Liver (tissue), 3 donors: ENCODE results near the gene SMIM23.

Experiments
- EGR1 ChIP-seq, 2 donors: IDR thresholded peaks; 2 replicates each; pipeline ENCODE4 v1.6.1; 2016 to 2018; ENCODE audit warnings: antibody characterized with exemption in 2 of 2, low read depth in 2 of 2
- HNF4G ChIP-seq: IDR thresholded peaks from 2 replicates; pipeline ENCODE4 v1.6.1; 2016; ENCODE audit warnings: antibody characterized with exemption
- JUND ChIP-seq, 2 donors: IDR thresholded peaks; 2 replicates each; pipeline ENCODE4 v1.6.1; 2016; ENCODE audit warnings: antibody characterized with exemption in 2 of 2
- MAX ChIP-seq: IDR thresholded peaks from 2 replicates; pipeline ENCODE4 v1.6.1; 2016; ENCODE audit warnings: antibody characterized with exemption
- NR2F2 ChIP-seq: IDR thresholded peaks from 2 replicates; pipeline ENCODE4 v1.6.1; 2016; ENCODE audit warnings: antibody characterized with exemption
- REST ChIP-seq: IDR thresholded peaks from 2 replicates; pipeline ENCODE4 v1.6.1; 2016; ENCODE audit warnings: antibody characterized with exemption, mild to moderate bottlenecking
- RXRA ChIP-seq, 2 donors: IDR thresholded peaks; 2 replicates each; pipeline ENCODE4 v1.6.1; 2017 to 2018; ENCODE audit warnings: antibody characterized with exemption in 2 of 2, mild to moderate bottlenecking in 1 of 2
- SP1 ChIP-seq: IDR thresholded peaks from 2 replicates; pipeline ENCODE4 v1.6.1; 2018; ENCODE audit warnings: antibody characterized with exemption, mild to moderate bottlenecking
- TF ChIP-seq, protein P1 (sequence below): fragments of 150-350 bp; IDR thresholded peaks from 2 replicates; pipeline ENCODE4 v1.5.1; 2017; ENCODE audit warnings: improper control_type of control experiment, low read depth, low read length; ENCODE audit not compliant: missing input control
- donor health status: healthy.
- donor health status: healthy.

GRCh38 chr5:171832775-171833174 lies 47.2 kb downstream of the SMIM23 start:
- TF ChIP-seq SP1 (no peak), HNF4G (no peak), MAX (no peak), RXRA (IDR thresholded peaks at IDR 0.05) (no peak), JUND (IDR thresholded peaks at IDR 0.05) (no peak), NR2F2 (no peak), REST (no peak), EGR1 (IDR thresholded peaks at IDR 0.05; ENCODE audit: low read depth in 2 of 2) (no peak)
- TF ChIP-seq, protein P1, sequence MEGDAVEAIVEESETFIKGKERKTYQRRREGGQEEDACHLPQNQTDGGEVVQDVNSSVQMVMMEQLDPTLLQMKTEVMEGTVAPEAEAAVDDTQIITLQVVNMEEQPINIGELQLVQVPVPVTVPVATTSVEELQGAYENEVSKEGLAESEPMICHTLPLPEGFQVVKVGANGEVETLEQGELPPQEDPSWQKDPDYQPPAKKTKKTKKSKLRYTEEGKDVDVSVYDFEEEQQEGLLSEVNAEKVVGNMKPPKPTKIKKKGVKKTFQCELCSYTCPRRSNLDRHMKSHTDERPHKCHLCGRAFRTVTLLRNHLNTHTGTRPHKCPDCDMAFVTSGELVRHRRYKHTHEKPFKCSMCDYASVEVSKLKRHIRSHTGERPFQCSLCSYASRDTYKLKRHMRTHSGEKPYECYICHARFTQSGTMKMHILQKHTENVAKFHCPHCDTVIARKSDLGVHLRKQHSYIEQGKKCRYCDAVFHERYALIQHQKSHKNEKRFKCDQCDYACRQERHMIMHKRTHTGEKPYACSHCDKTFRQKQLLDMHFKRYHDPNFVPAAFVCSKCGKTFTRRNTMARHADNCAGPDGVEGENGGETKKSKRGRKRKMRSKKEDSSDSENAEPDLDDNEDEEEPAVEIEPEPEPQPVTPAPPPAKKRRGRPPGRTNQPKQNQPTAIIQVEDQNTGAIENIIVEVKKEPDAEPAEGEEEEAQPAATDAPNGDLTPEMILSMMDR = no peak
